HEK293 (cell line): ENCODE measurements around the gene HS6ST3.

Experiments
- CTCF ChIA-PET: fragments of 350-600 bp; formaldehyde crosslinking; extraction: SDS; loops from one replicate; lab custom pipeline; 2021; ENCODE audit warnings: antibody characterized with exemption; lab: Yijun Ruan, JAX
- POLR2A ChIA-PET: fragments of 300-600 bp; formaldehyde crosslinking; extraction: SDS; loops from one replicate; lab custom pipeline; 2020; ENCODE audit warnings: antibody characterized with exemption, inconsistent platforms; lab: Yijun Ruan, JAX
- H3K27ac ChIP-seq: fragments of 200-500 bp; sonication (Bioruptor generic); 2 replicates; pipeline ENCODE4 v1.5.1; 2014; ENCODE audit warnings: low read depth, low read length, control low read depth, inconsistent platforms; ENCODE audit errors: extremely low read depth
- H3K36me3 ChIP-seq, 2 experiments: fragments of 200-500 bp in 1 of 2; sonication (Bioruptor generic) in 1 of 2; 1 replicate in 1 of 2; 2 replicates in 1 of 2; pipeline ENCODE4 v1.5.1; 2014 to 2017; ENCODE audit warnings: inconsistent platforms in 2 of 2, low read length in 2 of 2; ENCODE audit not compliant: control insufficient read depth in 2 of 2, insufficient read depth in 1 of 2
- H3K4me1 ChIP-seq: fragments of 200-500 bp; sonication (Bioruptor generic); 2 replicates; pipeline ENCODE4 v1.5.1; 2014; ENCODE audit warnings: mild to moderate bottlenecking, low read length, inconsistent platforms; ENCODE audit not compliant: control insufficient read depth, insufficient read depth
- H3K4me3 ChIP-seq: 2 replicates; pipeline ENCODE4 v1.5.1; 2011; ENCODE audit warnings: low read depth, mild to moderate bottlenecking, control low read depth, low read length, moderate library complexity
- H3K9me3 ChIP-seq: fragments of 200-500 bp; sonication (Bioruptor generic); 2 replicates; pipeline ENCODE4 v1.5.1; 2014; ENCODE audit warnings: low read depth, low read length, inconsistent platforms; ENCODE audit not compliant: control insufficient read depth, insufficient read depth
- BCL11A ChIP-seq: fragments of 450-650 bp; formaldehyde crosslinking; IDR thresholded peaks from 2 replicates; pipeline ENCODE4 v1.5.1; 2016; ENCODE audit warnings: low read depth, missing biosample characterization, missing genetic modification characterization
- EGR2 ChIP-seq: fragments of 450-650 bp; formaldehyde crosslinking; IDR thresholded peaks from 2 replicates; pipeline ENCODE4 v1.5.1; 2016; ENCODE audit warnings: low read depth, missing biosample characterization, missing genetic modification characterization
- GLI4 ChIP-seq: fragments of 450-650 bp; formaldehyde crosslinking; IDR thresholded peaks from 2 replicates; pipeline ENCODE4 v1.5.1; 2016; ENCODE audit warnings: missing biosample characterization, missing genetic modification characterization
- MEIS1 ChIP-seq: sonication (generic); formaldehyde crosslinking; IDR thresholded peaks from 2 replicates; pipeline ENCODE4 v1.8.1; 2022; ENCODE audit warnings: missing genetic modification reagents, mild to moderate bottlenecking, borderline replicate concordance
- OVOL3 ChIP-seq: fragments of 450-650 bp; formaldehyde crosslinking; IDR thresholded peaks from 2 replicates; pipeline ENCODE4 v1.5.1; 2016; ENCODE audit warnings: missing biosample characterization, missing genetic modification characterization
- SCRT2 ChIP-seq: fragments of 450-650 bp; formaldehyde crosslinking; IDR thresholded peaks from 2 replicates; pipeline ENCODE4 v1.5.1; 2016; ENCODE audit warnings: missing biosample characterization, missing genetic modification characterization
- SP7 ChIP-seq: fragments of 450-650 bp; formaldehyde crosslinking; IDR thresholded peaks from 2 replicates; pipeline ENCODE4 v1.5.1; 2016; ENCODE audit warnings: missing biosample characterization, missing genetic modification characterization
- YY1 ChIP-seq: fragments of 450-650 bp; formaldehyde crosslinking; IDR thresholded peaks from 2 replicates; pipeline ENCODE4 v1.5.1; 2018; ENCODE audit warnings: missing biosample characterization, missing genetic modification characterization
- ZBTB44 ChIP-seq: fragments of 450-650 bp; IDR thresholded peaks from 2 replicates; pipeline ENCODE4 v1.5.1; 2018; ENCODE audit warnings: missing biosample characterization, mild to moderate bottlenecking, missing genetic modification characterization
- ZNF10 ChIP-seq: fragments of 450-650 bp; formaldehyde crosslinking; IDR thresholded peaks from 2 replicates; pipeline ENCODE4 v1.5.1; 2017; ENCODE audit warnings: missing biosample characterization, missing genetic modification characterization
- ZNF114 ChIP-seq: fragments of 450-650 bp; formaldehyde crosslinking; IDR thresholded peaks from 2 replicates; pipeline ENCODE4 v1.5.0; 2017; ENCODE audit warnings: missing biosample characterization, missing genetic modification characterization
- ZNF121 ChIP-seq: fragments of 450-650 bp; formaldehyde crosslinking; IDR thresholded peaks from 2 replicates; pipeline ENCODE4 v1.5.1; 2016; ENCODE audit warnings: missing biosample characterization, missing genetic modification characterization
- ZNF132 ChIP-seq: fragments of 450-650 bp; formaldehyde crosslinking; IDR thresholded peaks from 2 replicates; pipeline ENCODE4 v1.5.1; 2017; ENCODE audit warnings: missing biosample characterization, missing genetic modification characterization, borderline replicate concordance
- ZNF146 ChIP-seq: fragments of 450-650 bp; formaldehyde crosslinking; IDR thresholded peaks from 2 replicates; pipeline ENCODE4 v1.5.1; 2016; ENCODE audit warnings: missing biosample characterization, missing genetic modification characterization
- ZNF19 ChIP-seq: fragments of 450-650 bp; formaldehyde crosslinking; IDR thresholded peaks from 2 replicates; pipeline ENCODE4; 2016; ENCODE audit warnings: missing biosample characterization, missing genetic modification characterization, low read depth
- ZNF324 ChIP-seq: fragments of 450-650 bp; formaldehyde crosslinking; IDR thresholded peaks from 2 replicates; pipeline ENCODE4 v1.5.1; 2016; ENCODE audit warnings: missing biosample characterization, missing genetic modification characterization
- ZNF354C ChIP-seq: fragments of 450-650 bp; formaldehyde crosslinking; IDR thresholded peaks from 2 replicates; pipeline ENCODE4 v1.5.1; 2016; ENCODE audit warnings: missing biosample characterization, missing genetic modification characterization, low read depth, borderline replicate concordance
- ZNF404 ChIP-seq: fragments of 450-650 bp; formaldehyde crosslinking; IDR thresholded peaks from 2 replicates; pipeline ENCODE4 v1.5.1; 2017; ENCODE audit warnings: missing biosample characterization, missing genetic modification characterization
- ZNF416 ChIP-seq: fragments of 450-650 bp; formaldehyde crosslinking; IDR thresholded peaks from 2 replicates; pipeline ENCODE4 v1.5.1; 2016; ENCODE audit warnings: missing biosample characterization, missing genetic modification characterization
- ZNF510 ChIP-seq: fragments of 450-650 bp; formaldehyde crosslinking; IDR thresholded peaks from 2 replicates; pipeline ENCODE4 v1.5.1; 2018; ENCODE audit warnings: mild to moderate bottlenecking, missing genetic modification characterization, missing biosample characterization; ENCODE audit not compliant: insufficient replicate concordance
- ZNF624 ChIP-seq: fragments of 450-650 bp; formaldehyde crosslinking; IDR thresholded peaks from 2 replicates; pipeline ENCODE4 v1.5.1; 2017; ENCODE audit warnings: missing biosample characterization, missing genetic modification characterization
- ZNF707 ChIP-seq: fragments of 450-650 bp; formaldehyde crosslinking; IDR thresholded peaks from 2 replicates; pipeline ENCODE4 v1.5.1; 2016; ENCODE audit warnings: missing biosample characterization, missing genetic modification characterization
- TF ChIP-seq, protein P1 (sequence below): fragments of 450-650 bp; formaldehyde crosslinking; IDR thresholded peaks from 2 replicates; pipeline ENCODE4 v1.5.1; 2016; ENCODE audit warnings: missing biosample characterization, missing genetic modification characterization
- TF ChIP-seq, protein P2 (sequence below): fragments of 450-650 bp; formaldehyde crosslinking; IDR thresholded peaks from 2 replicates; pipeline ENCODE4 v1.5.1; 2016; ENCODE audit warnings: missing biosample characterization, missing genetic modification characterization
- TF ChIP-seq, protein P3 (sequence below): fragments of 450-650 bp; formaldehyde crosslinking; IDR thresholded peaks from 2 replicates; pipeline ENCODE4 v1.5.1; 2017; ENCODE audit warnings: missing biosample characterization, missing genetic modification characterization

The HS6ST3 gene

DNA sequence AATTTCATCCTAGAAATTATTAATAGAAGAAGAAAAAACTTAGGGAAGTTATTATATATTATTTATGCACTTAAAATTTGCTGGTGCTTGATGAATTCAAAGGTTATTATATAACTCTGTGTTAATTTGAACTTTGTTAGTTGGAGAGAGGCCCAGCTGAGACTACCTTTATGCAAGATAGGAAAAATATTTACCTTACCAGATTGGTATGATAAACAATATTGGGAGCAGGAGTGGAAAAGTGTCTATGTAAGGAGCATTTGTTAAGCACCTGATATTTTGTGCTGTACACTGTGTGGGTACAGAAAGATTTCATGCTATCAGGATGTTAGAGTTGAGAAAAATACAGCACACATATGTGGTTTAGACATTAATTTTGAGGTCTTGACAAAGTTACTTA lies 547.1 kb downstream of the HS6ST3 start:
- Histone ChIP-seq H3K27ac (no peak overlapping the region), H3K36me3 (no peaks in the 10 kb centered on the region), H3K4me3 (no peak overlapping the region), H3K9me3 (no peaks in the 10 kb centered on the region), H3K4me1 (no peaks in the 10 kb centered on the region)
- ChIA-PET CTCF (no interaction called here), POLR2A (no interaction called here)
- TF ChIP-seq ZNF354C (tag by site-specific recombination) (no peak), SP7 (tag by site-specific recombination) (no peak), ZNF146 (tag by site-specific recombination) (no peak), ZNF416 (no peak)

DNA sequence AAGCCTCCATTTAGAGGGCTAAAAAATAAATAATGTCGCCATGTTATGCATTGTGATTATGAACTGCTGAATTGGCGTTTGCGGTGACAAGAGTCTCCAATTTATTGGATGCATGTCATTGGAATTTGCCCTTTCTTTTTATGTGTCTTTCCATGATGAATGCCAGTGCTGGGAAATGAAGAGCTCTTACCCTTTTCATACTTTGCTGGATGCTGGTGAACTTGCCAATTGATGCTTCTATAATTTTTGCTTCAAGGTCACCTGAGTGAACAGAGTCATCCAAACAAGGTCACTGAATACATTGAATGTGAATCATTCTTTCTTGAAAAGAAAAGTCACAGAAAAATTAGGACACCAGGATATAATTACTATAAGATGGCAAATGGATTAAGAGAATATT lies 556.2 kb downstream of the HS6ST3 start:
- no peak overlapping the region for H3K4me3 ChIP-seq
- no peaks in the 10 kb centered on the region for H3K36me3 ChIP-seq
- TF ChIP-seq GLI4 (no peak), ZNF324 (no peak), SCRT2 (tag by site-specific recombination) (no peak), YY1 (tag by site-specific recombination) (no peak), MEIS1 (CRISPR knock-in tag) (no peak), OVOL3 (tag by site-specific recombination) (no peak), ZNF510 (tag by site-specific recombination) (no peak), ZNF707 (tag by site-specific recombination) (no peak), ZNF132 (tag by site-specific recombination) (no peak), ZNF624 (no peak), ZNF416 (no peak)
- TF ChIP-seq, protein P1, sequence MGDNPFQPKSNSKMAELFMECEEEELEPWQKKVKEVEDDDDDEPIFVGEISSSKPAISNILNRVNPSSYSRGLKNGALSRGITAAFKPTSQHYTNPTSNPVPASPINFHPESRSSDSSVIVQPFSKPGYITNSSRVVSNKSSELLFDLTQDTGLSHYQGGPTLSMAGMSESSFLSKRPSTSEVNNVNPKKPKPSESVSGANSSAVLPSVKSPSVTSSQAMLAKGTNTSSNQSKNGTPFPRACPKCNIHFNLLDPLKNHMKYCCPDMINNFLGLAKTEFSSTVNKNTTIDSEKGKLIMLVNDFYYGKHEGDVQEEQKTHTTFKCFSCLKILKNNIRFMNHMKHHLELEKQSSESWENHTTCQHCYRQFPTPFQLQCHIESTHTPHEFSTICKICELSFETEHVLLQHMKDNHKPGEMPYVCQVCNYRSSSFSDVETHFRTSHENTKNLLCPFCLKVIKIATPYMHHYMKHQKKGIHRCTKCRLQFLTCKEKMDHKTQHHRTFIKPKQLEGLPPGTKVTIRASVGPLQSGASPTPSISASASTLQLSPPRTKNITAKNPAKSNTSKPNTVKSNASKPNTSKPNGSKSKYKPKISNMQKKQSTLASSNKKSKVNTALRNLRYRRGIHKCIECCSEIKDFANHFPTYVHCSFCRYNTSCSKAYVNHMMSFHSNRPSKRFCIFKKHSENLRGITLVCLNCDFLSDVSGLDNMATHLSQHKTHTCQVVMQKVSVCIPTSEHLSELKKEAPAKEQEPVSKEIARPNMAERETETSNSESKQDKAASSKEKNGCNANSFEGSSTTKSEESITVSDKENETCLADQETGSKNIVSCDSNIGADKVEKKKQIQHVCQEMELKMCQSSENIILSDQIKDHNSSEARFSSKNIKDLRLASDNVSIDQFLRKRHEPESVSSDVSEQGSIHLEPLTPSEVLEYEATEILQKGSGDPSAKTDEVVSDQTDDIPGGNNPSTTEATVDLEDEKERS (tag by site-specific recombination), result no peak
- TF ChIP-seq, protein P2, sequence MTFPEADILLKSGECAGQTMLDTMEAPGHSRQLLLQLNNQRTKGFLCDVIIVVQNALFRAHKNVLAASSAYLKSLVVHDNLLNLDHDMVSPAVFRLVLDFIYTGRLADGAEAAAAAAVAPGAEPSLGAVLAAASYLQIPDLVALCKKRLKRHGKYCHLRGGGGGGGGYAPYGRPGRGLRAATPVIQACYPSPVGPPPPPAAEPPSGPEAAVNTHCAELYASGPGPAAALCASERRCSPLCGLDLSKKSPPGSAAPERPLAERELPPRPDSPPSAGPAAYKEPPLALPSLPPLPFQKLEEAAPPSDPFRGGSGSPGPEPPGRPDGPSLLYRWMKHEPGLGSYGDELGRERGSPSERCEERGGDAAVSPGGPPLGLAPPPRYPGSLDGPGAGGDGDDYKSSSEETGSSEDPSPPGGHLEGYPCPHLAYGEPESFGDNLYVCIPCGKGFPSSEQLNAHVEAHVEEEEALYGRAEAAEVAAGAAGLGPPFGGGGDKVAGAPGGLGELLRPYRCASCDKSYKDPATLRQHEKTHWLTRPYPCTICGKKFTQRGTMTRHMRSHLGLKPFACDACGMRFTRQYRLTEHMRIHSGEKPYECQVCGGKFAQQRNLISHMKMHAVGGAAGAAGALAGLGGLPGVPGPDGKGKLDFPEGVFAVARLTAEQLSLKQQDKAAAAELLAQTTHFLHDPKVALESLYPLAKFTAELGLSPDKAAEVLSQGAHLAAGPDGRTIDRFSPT (tag by site-specific recombination), result no peak
- TF ChIP-seq, all 188 proteins: peak for 0
- Histone ChIP-seq H3K4me1 (no peaks in the 10 kb centered on the region), H3K27ac (no peak overlapping the region), H3K9me3 (no peaks in the 10 kb centered on the region)
- CTCF ChIA-PET, result interaction anchor here (0.6 kb wide), 1 partner anchor 236 kb away, joined by 3 read pairs; no protein-coding TSS in a partner anchor
- POLR2A ChIA-PET, result no interaction called here

GRCh38 chr13:96646515-96647211 lies 556.8 kb downstream of the HS6ST3 start:
- CTCF ChIA-PET, result no interaction called here

More at GRCh38 chr13:96646515-96647211, 556.8 kb downstream of the HS6ST3 start:
- TF ChIP-seq ZNF121 (tag by site-specific recombination), result no peak
- TF ChIP-seq ZNF10, result no peak
- no peak for TF ChIP-seq BCL11A (tag by site-specific recombination)
- TF ChIP-seq ZNF114 (tag by site-specific recombination), result no peak
- no peak for TF ChIP-seq ZBTB44
- no peak for TF ChIP-seq ZNF19 (tag by site-specific recombination)
- no peak for TF ChIP-seq EGR2 (tag by site-specific recombination)
- TF ChIP-seq, protein P3, sequence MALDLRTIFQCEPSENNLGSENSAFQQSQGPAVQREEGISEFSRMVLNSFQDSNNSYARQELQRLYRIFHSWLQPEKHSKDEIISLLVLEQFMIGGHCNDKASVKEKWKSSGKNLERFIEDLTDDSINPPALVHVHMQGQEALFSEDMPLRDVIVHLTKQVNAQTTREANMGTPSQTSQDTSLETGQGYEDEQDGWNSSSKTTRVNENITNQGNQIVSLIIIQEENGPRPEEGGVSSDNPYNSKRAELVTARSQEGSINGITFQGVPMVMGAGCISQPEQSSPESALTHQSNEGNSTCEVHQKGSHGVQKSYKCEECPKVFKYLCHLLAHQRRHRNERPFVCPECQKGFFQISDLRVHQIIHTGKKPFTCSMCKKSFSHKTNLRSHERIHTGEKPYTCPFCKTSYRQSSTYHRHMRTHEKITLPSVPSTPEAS (tag by site-specific recombination), result no peak
- TF ChIP-seq ZNF404 (tag by site-specific recombination), result no peak
- POLR2A ChIA-PET, result no interaction called here
- H3K4me1 ChIP-seq, result no peaks in the 10 kb centered on the region
- no peaks in the 10 kb centered on the region for H3K9me3 ChIP-seq
- no peak overlapping the region for H3K4me3 ChIP-seq
- no peaks in the 10 kb centered on the region for H3K36me3 ChIP-seq
- no peak overlapping the region for H3K27ac ChIP-seq
